DOHH2 (cell line): ENCODE results near the gene METTL26.

Source experiments
- H3F3A ChIP-seq: fragments of 200-600 bp; sonication (generic), shearing (Covaris generic); 2 replicates; pipeline ENCODE4 v1.6.0; 2016; ENCODE audit warnings: antibody characterized with exemption, mild to moderate bottlenecking; ENCODE audit not compliant: control insufficient read depth, insufficient read depth
- H3K27ac ChIP-seq: fragments of 200-600 bp; sonication (generic); 2 replicates; pipeline ENCODE4 v1.5.1; 2014; ENCODE audit warnings: low read depth, mild to moderate bottlenecking, low read length, moderate library complexity
- H3K27me3 ChIP-seq: fragments of 200-600 bp; sonication (generic); 2 replicates; pipeline ENCODE4 v1.6.1; 2014; ENCODE audit warnings: mild to moderate bottlenecking, low read length, mixed read lengths; ENCODE audit not compliant: control insufficient read depth
- H3K36me3 ChIP-seq: fragments of 200-600 bp; sonication (generic); 2 replicates; pipeline ENCODE4 v1.6.1; 2014; ENCODE audit warnings: mild to moderate bottlenecking, low read length, moderate library complexity, mixed read lengths; ENCODE audit not compliant: control insufficient read depth
- H3K4me1 ChIP-seq: fragments of 200-600 bp; sonication (generic); 2 replicates; pipeline ENCODE4 v1.6.1; 2014; ENCODE audit warnings: mild to moderate bottlenecking, low read length, mixed read lengths; ENCODE audit not compliant: control insufficient read depth
- H3K4me2 ChIP-seq: fragments of 200-600 bp; sonication (generic); 2 replicates; pipeline ENCODE4 v1.6.0; 2014; ENCODE audit warnings: mild to moderate bottlenecking, low read length, moderate library complexity
- H3K4me3 ChIP-seq: fragments of 200-600 bp; sonication (generic); 2 replicates; pipeline ENCODE4 v1.5.1; 2014; ENCODE audit warnings: mild to moderate bottlenecking, low read length, mixed read lengths
- H3K79me2 ChIP-seq: fragments of 200-600 bp; sonication (generic); 2 replicates; pipeline ENCODE4 v1.6.1; 2014; ENCODE audit warnings: mild to moderate bottlenecking, low read length, mixed read lengths; ENCODE audit not compliant: control insufficient read depth
- H3K9me2 ChIP-seq: fragments of 200-600 bp; sonication (generic); replicated peaks from 2 replicates; pipeline ENCODE4 v1.6.1; 2014; ENCODE audit warnings: mild to moderate bottlenecking, low read length, mixed read lengths; ENCODE audit not compliant: control insufficient read depth
- H3K9me3 ChIP-seq: fragments of 200-600 bp; sonication (generic); 2 replicates; pipeline ENCODE4 v1.6.1; 2014; ENCODE audit warnings: antibody characterized with exemption, low read length, mixed read lengths; ENCODE audit not compliant: control insufficient read depth, insufficient read depth
- H4K20me1 ChIP-seq: fragments of 200-600 bp; sonication (generic); 2 replicates; pipeline ENCODE4 v1.6.0; 2014; ENCODE audit warnings: low read depth, mild to moderate bottlenecking, antibody characterized with exemption, low read length, moderate library complexity; ENCODE audit not compliant: control insufficient read depth, insufficient read depth
- EZH2phosphoT487 ChIP-seq: fragments of 200-600 bp; sonication (generic); IDR thresholded peaks from 2 replicates; pipeline ENCODE4 v1.6.1; 2017; ENCODE audit warnings: borderline replicate concordance, mild to moderate bottlenecking, antibody characterized with exemption, low read length, moderate library complexity, mixed read lengths
- TF ChIP-seq, protein P1 (sequence below): fragments of 200-600 bp; sonication (generic); IDR thresholded peaks from one replicate; pipeline ENCODE4 v1.5.1; 2014; ENCODE audit warnings: antibody characterized with exemption, mild to moderate bottlenecking, low read depth, low read length; ENCODE audit not compliant: poor library complexity, severe bottlenecking

The METTL26 gene

DNA sequence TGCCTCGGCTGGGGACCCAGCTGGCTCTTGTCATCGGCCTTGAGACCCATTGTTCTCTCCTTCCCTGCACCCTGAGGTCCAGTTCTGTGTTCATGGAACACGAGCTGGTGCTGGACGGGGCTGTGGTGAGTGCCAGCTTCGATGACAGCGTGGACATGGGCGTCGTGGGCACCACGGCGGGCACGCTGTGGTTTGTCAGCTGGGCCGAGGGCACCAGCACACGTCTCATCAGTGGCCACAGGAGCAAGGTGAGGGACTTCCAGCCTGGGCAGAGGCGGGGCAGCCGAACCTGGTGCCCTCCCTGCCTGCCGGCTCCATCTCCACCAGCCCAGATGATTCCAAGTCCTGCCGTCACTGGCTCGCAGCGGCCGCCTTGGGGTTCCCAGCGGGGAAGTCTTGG, 26.5 kb upstream of the METTL26 start:
- Histone ChIP-seq H3K9me3 (no peaks in the 10 kb centered on the region), H3K79me2 (0 out of 2 replicates have a peak, but pooled peaks cover 3% of the 10 kb centered on the region), H3K4me2 (no peak overlapping the region), H3K36me3 (peaks cover 65% of the 10 kb centered on the region), H3F3A (0 out of 2 replicates have a peak, but pooled peaks cover 2% of the 10 kb centered on the region), H3K4me1 (peaks cover 15% of the 10 kb centered on the region), H3K27ac (no peak overlapping the region), H3K4me3 (no peak overlapping the region), H4K20me1 (no peaks in the 10 kb centered on the region), H3K9me2 (no peaks in the 10 kb centered on the region), H3K27me3 (no peaks in the 10 kb centered on the region)
- TF ChIP-seq, protein P1, sequence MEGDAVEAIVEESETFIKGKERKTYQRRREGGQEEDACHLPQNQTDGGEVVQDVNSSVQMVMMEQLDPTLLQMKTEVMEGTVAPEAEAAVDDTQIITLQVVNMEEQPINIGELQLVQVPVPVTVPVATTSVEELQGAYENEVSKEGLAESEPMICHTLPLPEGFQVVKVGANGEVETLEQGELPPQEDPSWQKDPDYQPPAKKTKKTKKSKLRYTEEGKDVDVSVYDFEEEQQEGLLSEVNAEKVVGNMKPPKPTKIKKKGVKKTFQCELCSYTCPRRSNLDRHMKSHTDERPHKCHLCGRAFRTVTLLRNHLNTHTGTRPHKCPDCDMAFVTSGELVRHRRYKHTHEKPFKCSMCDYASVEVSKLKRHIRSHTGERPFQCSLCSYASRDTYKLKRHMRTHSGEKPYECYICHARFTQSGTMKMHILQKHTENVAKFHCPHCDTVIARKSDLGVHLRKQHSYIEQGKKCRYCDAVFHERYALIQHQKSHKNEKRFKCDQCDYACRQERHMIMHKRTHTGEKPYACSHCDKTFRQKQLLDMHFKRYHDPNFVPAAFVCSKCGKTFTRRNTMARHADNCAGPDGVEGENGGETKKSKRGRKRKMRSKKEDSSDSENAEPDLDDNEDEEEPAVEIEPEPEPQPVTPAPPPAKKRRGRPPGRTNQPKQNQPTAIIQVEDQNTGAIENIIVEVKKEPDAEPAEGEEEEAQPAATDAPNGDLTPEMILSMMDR: no peak
- TF ChIP-seq EZH2phosphoT487: no peak

DNA sequence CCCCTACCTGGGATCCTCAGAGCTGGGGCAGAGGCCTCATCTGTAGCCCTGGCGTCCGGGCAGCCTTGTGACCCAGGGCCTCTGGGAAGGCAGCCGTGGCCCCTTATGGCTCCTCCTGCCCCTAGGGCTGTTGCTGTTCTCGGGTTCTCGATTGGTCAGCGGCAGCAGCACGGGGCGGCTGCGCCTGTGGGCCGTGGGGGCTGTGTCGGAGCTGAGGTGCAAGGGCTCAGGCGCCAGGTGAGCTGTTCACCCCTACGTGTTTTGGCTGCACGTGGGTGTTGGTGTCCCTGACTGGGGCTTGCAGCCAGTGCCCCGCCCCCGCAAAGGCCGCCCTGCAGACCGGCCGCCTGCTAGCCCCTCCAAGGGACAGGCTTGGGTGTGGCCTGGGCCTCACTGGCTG, 26.0 kb upstream of the METTL26 start:
- H3K4me3 ChIP-seq: no peak overlapping the region
- H3K4me2 ChIP-seq: no peak overlapping the region
- no peaks in the 10 kb centered on the region for H3K9me3 ChIP-seq
- no peak for TF ChIP-seq EZH2phosphoT487
- TF ChIP-seq, protein P1: no peak
- H3K36me3 ChIP-seq: peaks cover 63% of the 10 kb centered on the region
- H3F3A ChIP-seq: no peaks in the 10 kb centered on the region
- H3K27me3 ChIP-seq: no peaks in the 10 kb centered on the region
- H4K20me1 ChIP-seq: no peaks in the 10 kb centered on the region
- peaks cover 12% of the 10 kb centered on the region for H3K4me1 ChIP-seq
- H3K79me2 ChIP-seq: no peaks in the 10 kb centered on the region
- no peaks in the 10 kb centered on the region for H3K9me2 ChIP-seq
- no peak overlapping the region for H3K27ac ChIP-seq

DNA sequence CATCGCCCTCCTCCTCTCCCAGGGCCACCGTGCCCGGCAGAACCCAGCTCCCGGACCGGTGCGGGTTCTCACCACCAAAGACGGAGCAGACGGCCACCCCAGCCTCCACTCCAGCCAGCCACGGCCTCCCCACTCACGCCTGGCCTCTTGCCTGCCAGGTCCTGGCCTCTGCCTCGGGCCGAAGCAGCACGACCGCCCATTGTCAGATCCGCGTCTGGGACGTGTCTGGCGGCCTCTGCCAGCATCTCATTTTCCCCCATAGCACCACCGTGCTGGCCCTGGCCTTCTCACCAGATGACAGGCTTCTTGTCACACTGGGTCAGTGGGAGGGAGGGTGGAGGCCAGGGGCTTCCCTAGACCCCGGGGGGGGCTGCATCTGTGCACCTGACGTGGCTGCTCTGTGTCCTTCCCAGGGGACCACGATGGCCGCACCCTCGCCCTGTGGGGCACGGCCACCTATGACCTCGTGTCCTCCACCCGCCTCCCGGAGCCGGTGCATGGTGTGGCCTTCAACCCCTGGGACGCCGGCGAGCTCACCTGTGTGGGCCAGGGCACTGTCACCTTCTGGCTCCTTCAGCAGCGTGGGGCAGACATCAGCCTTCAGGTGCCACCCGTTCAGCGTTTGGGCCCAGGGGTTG, 25.2 kb upstream of the METTL26 start:
- Histone ChIP-seq H3K27ac (no peak overlapping the region), H3K79me2 (no peaks in the 10 kb centered on the region)

More for the DNA sequence above, 25.2 kb upstream of the METTL26 start:
- Histone ChIP-seq H3K36me3 (peaks cover 64% of the 10 kb centered on the region), H3K4me1 (peaks cover 12% of the 10 kb centered on the region), H3F3A (no peaks in the 10 kb centered on the region), H3K4me3 (peak overlapping the region; percentile 30; the same call in 1 of the 2 replicates), H4K20me1 (no peaks in the 10 kb centered on the region), H3K9me3 (no peaks in the 10 kb centered on the region), H3K27me3 (no peaks in the 10 kb centered on the region), H3K9me2 (no peaks in the 10 kb centered on the region), H3K4me2 (peak overlapping the region; percentile 38; the same call in 1 of the 2 replicates)
- TF ChIP-seq, protein P1: peak; percentile 27
- TF ChIP-seq EZH2phosphoT487: no peak
